Uterus (tissue), 2 donors: ENCODE data around the gene EDDM3A.

Experiments
- POLR2A ChIP-seq, 2 donors: fragments of 450-650 bp; IDR thresholded peaks; one replicate each; pipeline ENCODE4 v1.6.1; 2016; ENCODE audit warnings: antibody characterized with exemption in 2 of 2, mild to moderate bottlenecking in 1 of 2, moderate library complexity in 1 of 2
- TF ChIP-seq, protein P1 (sequence below), 4 experiments: fragments of 200-600 bp in 2 of 4; fragments of 450-650 bp in 2 of 4; sonication (generic) in 2 of 4; IDR thresholded peaks; one replicate each; pipeline ENCODE4 v1.5.1; 2016 to 2019; ENCODE audit warnings: antibody characterized with exemption in 4 of 4, mild to moderate bottlenecking in 2 of 4, moderate library complexity in 1 of 4

GRCh38 chr14:20699931-20700330 is 45.8 kb upstream of the EDDM3A start:
- no peak for TF ChIP-seq POLR2A (IDR thresholded peaks at IDR 0.05)
- TF ChIP-seq, protein P1, sequence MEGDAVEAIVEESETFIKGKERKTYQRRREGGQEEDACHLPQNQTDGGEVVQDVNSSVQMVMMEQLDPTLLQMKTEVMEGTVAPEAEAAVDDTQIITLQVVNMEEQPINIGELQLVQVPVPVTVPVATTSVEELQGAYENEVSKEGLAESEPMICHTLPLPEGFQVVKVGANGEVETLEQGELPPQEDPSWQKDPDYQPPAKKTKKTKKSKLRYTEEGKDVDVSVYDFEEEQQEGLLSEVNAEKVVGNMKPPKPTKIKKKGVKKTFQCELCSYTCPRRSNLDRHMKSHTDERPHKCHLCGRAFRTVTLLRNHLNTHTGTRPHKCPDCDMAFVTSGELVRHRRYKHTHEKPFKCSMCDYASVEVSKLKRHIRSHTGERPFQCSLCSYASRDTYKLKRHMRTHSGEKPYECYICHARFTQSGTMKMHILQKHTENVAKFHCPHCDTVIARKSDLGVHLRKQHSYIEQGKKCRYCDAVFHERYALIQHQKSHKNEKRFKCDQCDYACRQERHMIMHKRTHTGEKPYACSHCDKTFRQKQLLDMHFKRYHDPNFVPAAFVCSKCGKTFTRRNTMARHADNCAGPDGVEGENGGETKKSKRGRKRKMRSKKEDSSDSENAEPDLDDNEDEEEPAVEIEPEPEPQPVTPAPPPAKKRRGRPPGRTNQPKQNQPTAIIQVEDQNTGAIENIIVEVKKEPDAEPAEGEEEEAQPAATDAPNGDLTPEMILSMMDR (IDR thresholded peaks at IDR 0.05) = no peak
